B cell (primary cell): Measurements from ENCODE around the gene TRMT61A. TPM values are rescaled to one million over a fixed set of nuclear protein-coding genes. Genes with fewer than 3 reads are reported as not detected.

ENCODE experiments used
- ATAC-seq: fragments of 200-7000 bp; cut with Tn5 transposase; one replicate; pipeline ENCODE4 v1.10.0; 2021; ENCODE audit warnings: low read depth, mild to moderate bottlenecking, moderate number of reproducible peaks, moderate library complexity
- CTCF ChIA-PET: fragments of 350-600 bp; sonication (Branson Sonifier 250); formaldehyde crosslinking; loops from one replicate; lab custom pipeline; 2021; ENCODE audit warnings: antibody characterized with exemption, inconsistent platforms; lab: Charles Lee
- POLR2A ChIA-PET: fragments of 350-600 bp; sonication (Branson Sonifier 250); formaldehyde crosslinking; loops from one replicate; lab custom pipeline; 2021; ENCODE audit warnings: antibody characterized with exemption; lab: Charles Lee
- DNase-seq: peaks from one replicate; pipeline ENCODE4 v3.0.0; 2013
- H2AFZ ChIP-seq: 2 replicates; pipeline ENCODE4 v1.6.1; 2012; ENCODE audit warnings: mild to moderate bottlenecking, low read depth, low read length; ENCODE audit not compliant: insufficient read depth, poor library complexity, severe bottlenecking
- H3K27ac ChIP-seq, 2 donors: 1 replicate in 1 of 2; 2 replicates in 1 of 2; pipeline ENCODE4 v1.5.1; 2012 to 2013; ENCODE audit warnings: low read length in 2 of 2, mild to moderate bottlenecking in 2 of 2, moderate library complexity in 1 of 2
- H3K27me3 ChIP-seq, 4 experiments: fragments of 200-600 bp in 1 of 4; sonication (generic) in 1 of 4; replicated peaks in 1 of 4; 1 replicate in 2 of 4; 2 replicates in 2 of 4; pipeline versions ENCODE4 v1.6.1 to v1.7.0; 2013 to 2016; ENCODE audit warnings: low read length in 3 of 4, mild to moderate bottlenecking in 2 of 4, mixed read lengths in 1 of 4, moderate library complexity in 1 of 4; ENCODE audit not compliant: insufficient read depth in 4 of 4, control insufficient read depth in 3 of 4; ENCODE audit errors: control extremely low read depth in 1 of 4
- H3K36me3 ChIP-seq, 2 experiments: replicated peaks in 1 of 2; 1 replicate in 1 of 2; 2 replicates in 1 of 2; pipeline versions ENCODE4 v1.6.1 to v1.7.1; 2013; ENCODE audit warnings: low read length in 1 of 2; ENCODE audit not compliant: insufficient read depth in 2 of 2, control insufficient read depth in 1 of 2; ENCODE audit errors: control extremely low read depth in 1 of 2, extremely low read depth in 1 of 2
- H3K4me1 ChIP-seq, 2 donors: fragments of 200-600 bp in 1 of 2; sonication (generic) in 1 of 2; 1 replicate in 1 of 2; 2 replicates in 1 of 2; pipeline versions ENCODE4 v1.5.1 to v1.6.1; 2013 to 2017; ENCODE audit warnings: low read length in 2 of 2; ENCODE audit not compliant: control insufficient read depth in 2 of 2, insufficient read depth in 2 of 2
- H3K4me2 ChIP-seq: replicated peaks from 2 replicates; pipeline ENCODE3; 2012; ENCODE audit warnings: mild to moderate bottlenecking, low read depth, low read length; ENCODE audit not compliant: poor library complexity, severe bottlenecking
- H3K4me3 ChIP-seq, 5 experiments: fragments of 200-600 bp in 1 of 5; sonication (generic) in 1 of 5; 1 replicate in 3 of 5; 2 replicates in 2 of 5; pipeline versions ENCODE4 v1.5.1 to v1.7.0; 2011 to 2016; ENCODE audit warnings: low read length in 4 of 5, mild to moderate bottlenecking in 4 of 5, low read depth in 2 of 5, control low read depth in 1 of 5, moderate library complexity in 1 of 5; ENCODE audit not compliant: insufficient read depth in 1 of 5; ENCODE audit errors: control extremely low read depth in 1 of 5, extremely low read depth in 1 of 5
- H3K79me2 ChIP-seq: fragments of 200-600 bp; sonication (generic); one replicate; pipeline ENCODE4 v1.6.0; 2016; ENCODE audit warnings: low read length; ENCODE audit not compliant: control insufficient read depth, insufficient read depth
- H3K9ac ChIP-seq: fragments of 200-600 bp; sonication (generic); 2 replicates; pipeline ENCODE4 v1.6.1; 2017; ENCODE audit warnings: mild to moderate bottlenecking, low read length, moderate library complexity
- H3K9me3 ChIP-seq, 3 donors: one replicate each; pipeline versions ENCODE4 v1.6.1 to v1.7.1; 2013; ENCODE audit warnings: low read length in 2 of 3; ENCODE audit not compliant: control insufficient read depth in 2 of 3, insufficient read depth in 1 of 3; ENCODE audit errors: control extremely low read depth in 1 of 3
- H4K20me1 ChIP-seq: 2 replicates; pipeline ENCODE4 v1.6.0; 2012; ENCODE audit warnings: mild to moderate bottlenecking, low read length; ENCODE audit not compliant: insufficient read depth, control insufficient read depth, poor library complexity, severe bottlenecking
- H3K27ac Mint-ChIP-seq: one replicate; pipeline ENCODE4 v1.8.0; 2021; ENCODE audit warnings: mixed read lengths
- H3K27me3 Mint-ChIP-seq: one replicate; pipeline ENCODE4 v1.8.0; 2021; ENCODE audit warnings: mixed read lengths
- H3K4me1 Mint-ChIP-seq: one replicate; pipeline ENCODE4 v1.8.0; 2021; ENCODE audit warnings: mixed read lengths
- H3K4me3 Mint-ChIP-seq: one replicate; pipeline ENCODE4 v1.8.0; 2021; ENCODE audit warnings: mixed read lengths
- H3K9me3 Mint-ChIP-seq: one replicate; pipeline ENCODE4 v1.8.0; 2022; ENCODE audit warnings: mixed read lengths; ENCODE audit not compliant: insufficient read depth
- EZH2 ChIP-seq: IDR thresholded peaks from 2 replicates; pipeline ENCODE4 v1.6.1; 2012; ENCODE audit warnings: borderline replicate concordance, low read depth, mild to moderate bottlenecking, moderate library complexity, low read length; ENCODE audit not compliant: insufficient read depth, poor library complexity, severe bottlenecking
- WGBS: methylation state at CpG from one replicate; pipeline ENCODE4 v1.1.5; 2013; ENCODE audit warnings: missing lambda C conversion rate; ENCODE audit not compliant: insufficient coverage; 5-methylcytosine and 5-hydroxymethylcytosine counted together
- intact Hi-C: fragments of 100-400 bp; cut with micrococcal nuclease; formaldehyde crosslinking; loops from one replicate; pipeline ENCODE4 v1.10.0; 2022
- polyA plus RNA-seq: library from polyadenylated mRNA; depleted of rRNA; stranded (reverse); fragments of >200 nt; gene quantifications from 2 replicates; pipeline ENCODE4 v1.2.3, GENCODE V29; 2012
- total RNA-seq, 2 donors: library from RNA; stranded (reverse); fragments of 120-200 nt in 1 of 2; gene quantifications; 1 replicate in 1 of 2; 2 replicates in 1 of 2; pipeline versions ENCODE4 v1.2.3 to v1.2.4, GENCODE V29; 2013 to 2022
- TF ChIP-seq, protein P1 (sequence below): fragments of 200-600 bp; IDR thresholded peaks from one replicate; pipeline ENCODE4 v1.8.0; 2022; ENCODE audit warnings: antibody characterized with exemption, mild to moderate bottlenecking

The TRMT61A gene
- total and polyA plus RNA-seq, 2 donors (not counting 1 experiment from before 2014, with no cell fraction given) = 9.5 to 18.4 TPM

DNA sequence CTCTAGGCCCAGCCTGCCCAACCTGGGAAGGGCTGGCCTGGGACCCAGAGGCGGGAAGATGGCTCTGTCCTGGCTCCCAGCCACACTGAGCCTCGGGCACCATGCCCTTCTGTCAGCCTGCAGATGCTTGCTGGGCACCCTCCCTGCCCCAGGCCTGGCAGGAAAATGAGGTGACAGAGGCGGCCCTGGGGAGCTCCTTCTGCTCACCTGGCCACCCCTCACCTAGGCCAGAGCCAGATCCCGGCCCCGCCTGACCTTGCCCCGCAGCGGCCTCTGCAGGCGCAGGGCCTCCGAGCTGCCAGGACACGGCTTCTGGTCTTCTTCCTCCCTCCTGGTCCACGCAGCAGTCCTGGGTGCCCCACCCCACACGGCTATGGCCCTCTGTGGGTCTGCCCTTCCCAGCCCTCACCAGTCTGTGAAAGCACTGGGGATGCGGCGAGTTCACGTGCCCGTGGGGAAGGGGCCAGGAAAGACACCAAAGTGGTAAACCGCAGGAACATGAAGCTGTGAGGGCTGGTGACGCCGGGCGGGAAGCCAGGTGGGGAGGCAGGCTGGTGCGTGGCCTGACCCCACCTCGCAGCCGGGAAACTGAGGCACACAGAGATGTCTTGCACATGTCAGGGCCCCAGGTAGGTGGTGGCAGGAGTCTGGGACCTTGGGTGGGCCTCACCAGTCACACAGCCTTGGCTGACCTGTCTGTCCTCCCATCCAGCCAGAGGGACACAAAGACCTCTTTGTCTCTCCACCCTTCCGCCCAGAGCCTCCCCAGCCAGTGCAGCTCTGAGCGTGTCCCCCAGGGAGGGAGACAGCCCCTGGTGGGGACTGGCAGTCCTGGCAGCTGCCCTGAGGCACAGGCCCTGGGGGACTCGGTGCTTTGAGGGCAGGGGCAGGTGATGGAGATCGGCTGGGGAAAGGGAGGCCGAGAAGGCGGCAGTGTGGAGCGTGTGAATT lies 20.6 kb downstream of the TRMT61A start:
- ATAC-seq = no peak
- Mint-ChIP-seq H3K4me3 (no peak overlapping the region), H3K27ac (no peak overlapping the region), H3K9me3 (no peaks in the 10 kb centered on the region), H3K27me3 (no peaks in the 10 kb centered on the region), H3K4me1 (peaks cover 4% of the 10 kb centered on the region)
- peaks cover 0 to 6% of the 10 kb centered on the region in 2 donors for H3K4me1 ChIP-seq
- POLR2A ChIA-PET = no interaction called here
- 89% methylated on average over 26 of the region's 30 CpGs for WGBS
- no peaks in the 10 kb centered on the region for H3K9me3 ChIP-seq
- H3K27ac ChIP-seq = no peak overlapping the region
- peaks cover 39% of the 10 kb centered on the region for H4K20me1 ChIP-seq
- no peak overlapping the region for H3K9ac ChIP-seq
- H3K4me2 ChIP-seq = no peak overlapping the region
- DNase-seq = no peak
- H3K27me3 ChIP-seq = peaks cover 0 to 6% (median 0%) of the 10 kb centered on the region in 4 experiments
- H3K4me3 ChIP-seq = no peak overlapping the region
- TF ChIP-seq, protein P1, sequence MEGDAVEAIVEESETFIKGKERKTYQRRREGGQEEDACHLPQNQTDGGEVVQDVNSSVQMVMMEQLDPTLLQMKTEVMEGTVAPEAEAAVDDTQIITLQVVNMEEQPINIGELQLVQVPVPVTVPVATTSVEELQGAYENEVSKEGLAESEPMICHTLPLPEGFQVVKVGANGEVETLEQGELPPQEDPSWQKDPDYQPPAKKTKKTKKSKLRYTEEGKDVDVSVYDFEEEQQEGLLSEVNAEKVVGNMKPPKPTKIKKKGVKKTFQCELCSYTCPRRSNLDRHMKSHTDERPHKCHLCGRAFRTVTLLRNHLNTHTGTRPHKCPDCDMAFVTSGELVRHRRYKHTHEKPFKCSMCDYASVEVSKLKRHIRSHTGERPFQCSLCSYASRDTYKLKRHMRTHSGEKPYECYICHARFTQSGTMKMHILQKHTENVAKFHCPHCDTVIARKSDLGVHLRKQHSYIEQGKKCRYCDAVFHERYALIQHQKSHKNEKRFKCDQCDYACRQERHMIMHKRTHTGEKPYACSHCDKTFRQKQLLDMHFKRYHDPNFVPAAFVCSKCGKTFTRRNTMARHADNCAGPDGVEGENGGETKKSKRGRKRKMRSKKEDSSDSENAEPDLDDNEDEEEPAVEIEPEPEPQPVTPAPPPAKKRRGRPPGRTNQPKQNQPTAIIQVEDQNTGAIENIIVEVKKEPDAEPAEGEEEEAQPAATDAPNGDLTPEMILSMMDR = no peak
- no peak for TF ChIP-seq EZH2
- H3K36me3 ChIP-seq = peaks cover 0 to 3% of the 10 kb centered on the region in 2 experiments
- H2AFZ ChIP-seq = no peak overlapping the region
- intact Hi-C loops = loop anchor here (5.0 kb wide), 1 partner anchor 472 kb away; no protein-coding TSS in a partner anchor
- peaks cover 55% of the 10 kb centered on the region for H3K79me2 ChIP-seq
- CTCF ChIA-PET = interaction anchor here (9.3 kb wide), 1 partner anchor 30 kb away, joined by 128 read pairs; no protein-coding TSS in a partner anchor
